ENCODE data around the gene LMTK2. TPM values are rescaled to one million over a fixed set of nuclear protein-coding genes. Genes with fewer than 3 reads are reported as not detected.

The LMTK2 gene
- total RNA-seq, 4 donors from 2014 or later: 10.4 to 14.4 (median 12.3) TPM

DNA sequence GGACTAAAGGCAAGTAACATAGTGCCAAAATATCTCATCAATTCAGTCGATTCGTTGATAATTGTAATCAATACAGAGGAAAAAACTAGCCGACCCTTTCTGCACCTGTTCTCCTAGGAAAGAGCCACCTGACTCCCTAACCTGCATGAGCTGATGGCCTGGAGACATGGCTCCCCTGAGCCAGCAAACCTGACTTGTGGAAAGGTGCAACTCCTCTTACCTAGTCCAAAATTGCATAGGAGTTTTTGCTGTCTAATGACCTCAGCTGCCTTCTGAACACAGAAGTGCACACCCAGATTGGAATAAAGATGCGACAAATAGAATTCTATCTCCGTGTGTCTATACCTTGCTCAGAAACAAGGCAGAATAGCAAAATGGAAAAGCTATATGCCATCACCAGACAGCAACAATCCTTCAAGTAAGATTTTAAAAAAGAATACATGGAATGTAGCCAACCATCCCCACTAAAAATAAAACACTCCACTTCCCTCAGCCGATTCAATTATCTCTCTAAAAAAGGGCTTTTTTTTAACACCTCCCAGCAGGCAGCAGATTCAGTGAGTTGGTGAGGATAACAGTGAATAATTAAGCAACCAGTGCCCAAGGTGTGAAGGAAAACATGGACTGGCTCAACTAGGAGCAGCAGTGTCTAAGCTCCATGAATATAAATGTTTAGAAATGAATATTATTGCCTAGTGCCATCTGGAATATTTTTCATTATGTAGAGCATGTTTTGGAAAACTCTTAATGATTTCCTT, 26.6 kb upstream of the LMTK2 start:
- Histone ChIP-seq H3K4me3 (no peak overlapping the region), H3K27me3 (no peaks in the 10 kb centered on the region), H3K27ac (no peak overlapping the region), H3K4me1 (no peaks in the 10 kb centered on the region), H3K36me3 (no peaks in the 10 kb centered on the region), H3K9me3 (peaks cover 0 to 7% (median 0%) of the 10 kb centered on the region in 4 donors)
- no peak for DNase-seq (ENCODE audit: low spot score in 2 of 2)
- TF ChIP-seq, protein P1, sequence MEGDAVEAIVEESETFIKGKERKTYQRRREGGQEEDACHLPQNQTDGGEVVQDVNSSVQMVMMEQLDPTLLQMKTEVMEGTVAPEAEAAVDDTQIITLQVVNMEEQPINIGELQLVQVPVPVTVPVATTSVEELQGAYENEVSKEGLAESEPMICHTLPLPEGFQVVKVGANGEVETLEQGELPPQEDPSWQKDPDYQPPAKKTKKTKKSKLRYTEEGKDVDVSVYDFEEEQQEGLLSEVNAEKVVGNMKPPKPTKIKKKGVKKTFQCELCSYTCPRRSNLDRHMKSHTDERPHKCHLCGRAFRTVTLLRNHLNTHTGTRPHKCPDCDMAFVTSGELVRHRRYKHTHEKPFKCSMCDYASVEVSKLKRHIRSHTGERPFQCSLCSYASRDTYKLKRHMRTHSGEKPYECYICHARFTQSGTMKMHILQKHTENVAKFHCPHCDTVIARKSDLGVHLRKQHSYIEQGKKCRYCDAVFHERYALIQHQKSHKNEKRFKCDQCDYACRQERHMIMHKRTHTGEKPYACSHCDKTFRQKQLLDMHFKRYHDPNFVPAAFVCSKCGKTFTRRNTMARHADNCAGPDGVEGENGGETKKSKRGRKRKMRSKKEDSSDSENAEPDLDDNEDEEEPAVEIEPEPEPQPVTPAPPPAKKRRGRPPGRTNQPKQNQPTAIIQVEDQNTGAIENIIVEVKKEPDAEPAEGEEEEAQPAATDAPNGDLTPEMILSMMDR (IDR thresholded peaks at IDR 0.05): no peak
- TF ChIP-seq EP300 (IDR thresholded peaks at IDR 0.05) (no peak), POLR2A (IDR thresholded peaks at IDR 0.05) (no peak)
- WGBS, 2 donors: 57 to 63% methylated on average over 6 of the region's 6 CpGs

DNA sequence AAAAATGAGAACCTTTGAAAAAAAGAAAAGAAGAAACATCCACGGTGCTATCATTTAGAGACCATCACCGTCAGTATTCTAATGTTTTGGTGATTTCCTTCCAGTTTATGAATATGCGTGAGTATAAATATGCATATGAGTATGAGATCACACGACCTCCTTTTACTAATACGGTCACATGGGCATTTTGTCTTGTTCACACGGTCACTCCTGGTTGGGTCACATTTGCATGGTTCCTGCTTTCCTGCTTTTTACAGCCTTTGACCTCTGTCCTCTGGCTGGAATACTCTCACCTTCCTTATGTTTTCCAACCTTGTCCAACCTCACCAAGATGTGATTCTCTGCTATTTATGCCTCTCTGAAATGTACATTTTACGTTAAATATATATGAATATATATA, 25.3 kb upstream of the LMTK2 start:
- no peak for DNase-seq (ENCODE audit: low spot score in 2 of 2)
- Histone ChIP-seq H3K36me3 (no peaks in the 10 kb centered on the region), H3K27ac (no peak overlapping the region), H3K9me3 (no peaks in the 10 kb centered on the region), H3K4me1 (no peaks in the 10 kb centered on the region), H3K27me3 (no peaks in the 10 kb centered on the region), H3K4me3 (no peak overlapping the region)
- 76 to 77% methylated on average over 7 of the region's 7 CpGs for WGBS, 2 donors
- TF ChIP-seq POLR2A (IDR thresholded peaks at IDR 0.05): no peak
- no peak for TF ChIP-seq EP300 (IDR thresholded peaks at IDR 0.05)
- TF ChIP-seq, protein P1 (IDR thresholded peaks at IDR 0.05): no peak

DNA sequence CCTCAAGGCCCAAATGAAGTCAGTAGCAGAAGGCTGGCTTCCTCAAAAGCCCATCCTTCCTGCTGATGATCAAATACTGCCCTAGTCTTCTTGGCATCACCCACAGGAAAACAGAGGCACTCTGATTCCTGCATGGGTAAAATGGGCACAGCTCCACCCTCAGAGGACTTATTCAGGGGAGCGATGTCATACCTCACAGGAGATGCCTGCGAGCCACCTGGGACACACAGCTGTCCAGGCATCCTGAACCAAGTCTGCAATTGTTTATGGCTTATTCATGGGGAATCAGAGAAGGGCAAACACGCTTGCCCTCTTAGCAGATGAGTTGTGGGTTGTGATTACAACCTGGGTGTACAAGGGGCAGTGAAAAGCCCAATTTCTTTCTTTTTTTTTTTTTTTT, 22.0 kb upstream of the LMTK2 start:
- H3K9me3 ChIP-seq: no peaks in the 10 kb centered on the region
- no peak for DNase-seq (ENCODE audit: low spot score in 2 of 2)
- no peaks in the 10 kb centered on the region for H3K4me1 ChIP-seq
- peaks cover 0 to 5% of the 10 kb centered on the region in 2 donors for H3K27me3 ChIP-seq
- no peaks in the 10 kb centered on the region for H3K36me3 ChIP-seq
- no peak overlapping the region for H3K27ac ChIP-seq
- WGBS, 2 donors: 82 to 92% methylated on average over 3 of the region's 3 CpGs
- H3K4me3 ChIP-seq: no peak overlapping the region
- TF ChIP-seq POLR2A (IDR thresholded peaks at IDR 0.05) (no peak), EP300 (IDR thresholded peaks at IDR 0.05) (no peak)
- TF ChIP-seq, protein P1 (IDR thresholded peaks at IDR 0.05): no peak

DNA sequence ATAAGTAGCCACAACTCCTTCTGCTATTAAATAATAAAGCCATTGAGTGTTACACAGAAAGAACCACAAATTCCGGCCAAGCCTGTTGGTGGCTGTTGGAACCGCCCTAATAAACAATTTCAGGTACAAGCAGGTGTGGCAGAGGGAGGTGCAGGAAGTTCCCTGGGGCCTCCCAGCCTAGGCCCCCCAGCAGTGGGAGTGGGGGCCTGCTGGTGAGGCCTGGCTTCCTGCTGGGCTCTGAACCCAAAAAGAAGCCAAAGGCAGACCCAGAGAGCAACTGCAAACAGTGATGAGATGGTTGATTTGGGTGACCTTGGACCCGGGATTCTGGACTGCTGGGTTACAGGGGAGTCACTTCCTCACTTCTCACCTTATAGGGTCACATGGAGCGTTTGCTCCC, 21.0 kb upstream of the LMTK2 start:
- 62 to 68% methylated on average over 4 of the region's 4 CpGs for WGBS, 2 donors
- Histone ChIP-seq H3K9me3 (no peaks in the 10 kb centered on the region), H3K36me3 (no peaks in the 10 kb centered on the region), H3K4me1 (no peaks in the 10 kb centered on the region), H3K4me3 (no peak overlapping the region), H3K27me3 (peaks cover 0 to 5% of the 10 kb centered on the region in 2 donors), H3K27ac (peak overlapping the region in 1 of 4 donors; percentile 53)
- TF ChIP-seq, protein P1 (IDR thresholded peaks at IDR 0.05): no peak
- no peak for TF ChIP-seq POLR2A (IDR thresholded peaks at IDR 0.05)
- no peak for TF ChIP-seq EP300 (IDR thresholded peaks at IDR 0.05)
- DNase-seq (ENCODE audit: low spot score in 2 of 2): no peak

DNA sequence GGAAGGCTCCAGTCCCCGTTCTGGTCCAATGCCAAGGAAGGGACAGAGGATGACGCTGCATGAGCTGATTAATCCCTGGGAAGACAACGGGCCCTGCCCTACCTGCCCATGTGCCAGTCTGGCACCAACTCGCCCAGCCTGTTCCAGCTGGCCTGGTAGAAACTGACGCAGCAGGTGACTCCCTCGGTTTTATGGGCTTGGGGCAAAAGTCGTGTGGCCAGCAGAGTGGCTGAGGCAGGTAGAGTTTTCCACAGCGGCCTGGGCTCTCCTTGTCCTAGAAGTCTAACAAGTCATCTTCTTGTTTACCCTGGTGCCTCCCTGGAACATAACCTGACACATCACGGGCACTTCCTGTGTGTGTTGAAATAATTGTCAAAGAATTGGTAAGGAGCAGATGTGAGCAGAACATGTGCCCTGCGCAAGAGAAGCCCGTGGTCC, 20.4 kb upstream of the LMTK2 start:
- WGBS, 2 donors: 81 to 82% methylated on average over 11 of the region's 11 CpGs
- Histone ChIP-seq H3K4me3 (no peak overlapping the region), H3K36me3 (no peaks in the 10 kb centered on the region), H3K27ac (peak overlapping the region in 1 of 4 donors; percentile 56), H3K27me3 (peaks cover 0 to 5% of the 10 kb centered on the region in 2 donors), H3K4me1 (no peaks in the 10 kb centered on the region), H3K9me3 (no peaks in the 10 kb centered on the region)
- TF ChIP-seq, protein P1 (IDR thresholded peaks at IDR 0.05): no peak
- no peak for TF ChIP-seq EP300 (IDR thresholded peaks at IDR 0.05)
- no peak for TF ChIP-seq POLR2A (IDR thresholded peaks at IDR 0.05)
- no peak for DNase-seq (ENCODE audit: low spot score in 2 of 2)
